Adipose tissue (tissue), 3 donors: ENCODE data around the gene MVD. TPM values are rescaled to one million over a fixed set of nuclear protein-coding genes. Genes with fewer than 3 reads are reported as not detected.

ENCODE experiments used
- H3K27ac ChIP-seq: one replicate; pipeline ENCODE4 v1.5.1; 2013; ENCODE audit warnings: low read depth, low read length
- WGBS, 3 donors: extraction: QIAGEN DNeasy Blood & Tissue Kit; methylation state at CpG; one replicate each; pipeline ENCODE4 v1.1.7; 2013; 5-methylcytosine and 5-hydroxymethylcytosine counted together
- polyA plus RNA-seq, 3 donors: library from polyadenylated mRNA; stranded (reverse); fragments of 200-250 nt; gene quantifications; one replicate each; pipeline ENCODE4 v1.2.3, GENCODE V29; 2013
- donor health status: healthy with polysubstance abuse.
- donor health status: Bipolar disorder and iron deficiency.
- donor health status: healthy.

MVD gene
- polyA plus RNA-seq, 3 donors = 22.6 to 34.5 (median 31.2) TPM

GRCh38 chr16:88634994-88635670 lies 27.8 kb downstream of the MVD start:
- H3K27ac ChIP-seq = no peak overlapping the region
- WGBS, 3 donors = 36 to 75% (median 39%) methylated on average over 27 to 28 of the region's 28 CpGs

DNA sequence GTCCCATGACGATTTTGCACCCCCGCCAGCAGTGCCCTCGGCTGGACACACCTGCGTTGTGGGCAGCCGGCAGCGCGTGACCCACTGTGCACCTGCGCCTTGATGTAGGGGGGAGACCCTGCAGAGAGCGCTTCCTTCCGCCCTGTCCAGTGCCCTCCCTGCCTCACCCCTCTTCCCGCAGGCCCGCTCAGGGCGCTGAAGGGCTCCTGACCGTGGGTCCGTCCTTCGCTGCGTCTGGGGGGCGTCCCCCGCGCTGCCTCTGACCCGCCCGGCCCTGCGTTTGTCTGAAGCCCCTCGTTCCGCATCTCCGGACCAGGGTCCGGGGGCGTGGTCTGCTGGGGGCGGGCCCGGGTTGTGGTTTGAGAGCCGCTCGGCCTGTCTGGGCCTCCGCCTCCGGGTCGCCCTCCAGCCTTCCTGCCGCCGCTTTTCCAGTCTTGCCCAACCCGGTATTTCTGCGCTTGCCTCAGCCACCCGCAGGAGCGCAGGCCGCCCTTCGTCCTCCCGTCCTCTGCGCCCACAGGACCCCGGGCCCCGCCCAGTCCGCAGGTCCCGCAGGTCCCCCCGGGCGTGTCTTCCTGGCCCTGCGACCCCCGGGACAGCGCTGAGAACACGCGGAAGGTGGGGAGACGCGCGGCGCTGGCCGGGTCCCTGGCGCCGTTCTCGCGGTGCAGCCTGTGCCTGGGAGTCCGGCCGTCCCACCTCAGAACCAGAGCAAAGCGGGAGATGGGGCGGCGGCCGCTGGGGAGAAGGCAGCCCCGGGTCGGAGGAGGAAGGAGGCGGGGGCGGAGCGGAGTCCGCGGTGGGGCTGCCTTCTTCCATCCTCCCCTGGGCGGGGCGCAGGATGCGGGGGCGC lies 28.5 kb downstream of the MVD start:
- H3K27ac ChIP-seq = no peak overlapping the region
- WGBS, 3 donors = 5 to 34% (median 9%) methylated on average over 70 to 81 of the region's 82 CpGs

DNA sequence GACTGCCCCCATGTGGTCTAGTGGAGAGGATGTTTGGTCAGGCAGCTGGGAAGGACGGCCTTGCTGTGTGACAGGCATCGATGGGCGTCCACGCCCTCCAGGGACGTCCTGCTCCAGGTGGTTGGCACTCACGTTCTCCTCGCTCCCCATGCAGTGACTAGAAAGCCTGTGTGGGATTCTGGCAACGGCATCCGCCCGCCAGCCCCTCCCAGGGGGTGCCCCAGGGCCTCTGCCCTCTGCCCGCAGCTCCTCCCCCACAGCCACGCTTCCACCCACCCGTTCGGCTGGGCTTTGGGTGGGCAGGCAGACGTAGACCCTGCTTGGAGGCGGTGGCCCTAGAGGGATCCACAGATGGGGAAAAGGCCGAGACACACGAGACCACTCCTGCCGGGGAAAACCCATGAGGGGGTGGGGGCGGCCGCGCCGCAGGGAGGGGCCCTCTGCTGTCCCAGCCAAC lies 29.2 kb downstream of the MVD start:
- no peak overlapping the region for H3K27ac ChIP-seq
- WGBS, 3 donors = 30 to 52% (median 33%) methylated on average over 19 to 23 of the region's 23 CpGs

GRCh38 chr16:88632587-88632930 lies 30.3 kb downstream of the MVD start:
- H3K27ac ChIP-seq = no peak overlapping the region
- 93 to 96% (median 95%) methylated on average over 11 of the region's 11 CpGs for WGBS, 3 donors

DNA sequence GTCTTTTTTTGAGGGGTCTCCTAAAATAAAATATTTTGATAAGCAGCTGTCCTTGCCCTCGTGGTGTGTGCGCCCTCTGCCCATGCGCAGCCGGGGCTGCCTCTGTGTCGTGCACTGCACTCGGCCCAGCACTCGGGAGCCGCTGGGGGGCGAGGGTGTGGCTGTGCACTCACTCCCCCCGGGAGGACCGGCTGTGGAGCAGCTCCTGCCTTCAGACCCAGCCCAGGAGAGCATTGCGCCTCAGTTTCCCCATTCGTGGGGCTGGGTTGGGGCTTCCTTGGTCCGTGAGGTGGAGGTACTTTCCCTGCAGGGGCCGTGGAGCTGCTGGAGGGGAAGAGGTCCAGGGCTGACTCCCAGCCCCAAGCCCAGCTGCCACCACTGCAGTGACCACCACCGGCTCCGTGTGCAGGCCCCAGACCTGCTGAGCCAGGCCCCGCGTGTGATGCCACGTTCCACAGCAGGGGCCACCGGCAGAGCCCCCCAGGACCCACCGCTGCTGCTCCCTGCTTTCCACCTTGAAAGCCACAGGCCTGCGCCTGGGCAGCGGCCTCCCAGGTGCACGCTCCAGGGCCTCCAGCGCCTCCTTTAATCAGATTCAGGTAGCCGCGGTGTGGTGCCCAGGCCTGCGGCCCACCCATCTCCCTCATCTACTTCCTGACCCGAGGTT lies 30.8 kb downstream of the MVD start:
- WGBS, 3 donors = 89 to 93% (median 90%) methylated on average over 30 of the region's 30 CpGs
- no peak overlapping the region for H3K27ac ChIP-seq

DNA sequence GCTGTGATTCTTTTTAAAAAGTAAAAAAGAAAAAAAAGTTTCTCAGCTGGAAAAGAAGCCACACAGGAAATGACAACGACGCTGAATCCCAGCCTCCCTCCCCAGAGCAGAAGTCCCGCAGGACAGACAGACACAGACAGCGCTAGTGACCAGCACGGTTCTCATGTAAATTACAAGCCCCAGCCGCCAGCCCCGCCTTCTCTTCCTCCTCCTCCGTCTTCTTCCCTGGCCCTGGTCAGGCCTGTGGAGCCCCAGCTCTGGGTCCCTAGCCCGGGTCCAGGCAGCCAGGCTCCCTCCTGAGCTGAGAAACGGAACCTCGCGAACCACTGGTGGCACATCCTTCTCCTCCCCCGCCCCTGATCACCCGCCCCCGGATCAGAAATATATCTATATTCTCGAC lies 31.5 kb downstream of the MVD start:
- WGBS, 3 donors = 69 to 84% (median 70%) methylated on average over 16 of the region's 16 CpGs
- H3K27ac ChIP-seq = no peak overlapping the region

- H3K27ac ChIP-seq = no peak overlapping the region
- 89 to 92% (median 91%) methylated on average over 23 of the region's 23 CpGs for WGBS, 3 donors
Observed at GRCh38 chr16:88630941-88631340, 31.9 kb downstream of the MVD start.

- no peak overlapping the region for H3K27ac ChIP-seq
- WGBS, 3 donors = 89 to 95% (median 90%) methylated on average over 11 to 12 of the region's 12 CpGs
Observed at GRCh38 chr16:88630433-88630832, 32.5 kb downstream of the MVD start.

DNA sequence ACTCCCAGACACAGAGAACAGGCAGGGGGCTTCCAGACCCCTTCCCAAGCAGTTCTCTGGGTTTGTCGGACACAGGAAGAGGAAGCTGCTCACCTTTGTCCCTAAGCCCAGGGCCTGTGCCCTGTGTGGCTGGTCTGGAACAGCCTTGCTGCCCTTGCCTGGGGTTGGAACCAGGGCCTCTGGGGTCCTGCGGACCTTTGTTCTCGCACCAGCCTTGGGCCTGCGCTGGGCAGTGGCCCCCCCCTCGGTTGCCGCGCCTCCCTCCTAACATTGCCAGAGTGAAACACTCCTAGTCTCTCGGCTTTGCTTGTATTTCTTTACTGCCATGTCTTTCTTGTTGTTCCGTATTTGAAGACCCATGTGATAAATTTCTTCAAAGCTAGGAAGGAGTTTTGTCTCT lies 33.1 kb downstream of the MVD start:
- H3K27ac ChIP-seq = no peak overlapping the region

GRCh38 chr16:88628512-88628974 lies 34.3 kb downstream of the MVD start:
- no peak overlapping the region for H3K27ac ChIP-seq
- WGBS, 3 donors = 61 to 73% (median 64%) methylated on average over 12 of the region's 12 CpGs

More for the DNA sequence above, 33.1 kb downstream of the MVD start:
- 83 to 88% (median 85%) methylated on average over 9 of the region's 9 CpGs for WGBS, 3 donors

GRCh38 chr16:88627531-88628411 lies 35.1 kb downstream of the MVD start:
- H3K27ac ChIP-seq = no peak overlapping the region
- 91 to 95% (median 93%) methylated on average over 27 of the region's 27 CpGs for WGBS, 3 donors

DNA sequence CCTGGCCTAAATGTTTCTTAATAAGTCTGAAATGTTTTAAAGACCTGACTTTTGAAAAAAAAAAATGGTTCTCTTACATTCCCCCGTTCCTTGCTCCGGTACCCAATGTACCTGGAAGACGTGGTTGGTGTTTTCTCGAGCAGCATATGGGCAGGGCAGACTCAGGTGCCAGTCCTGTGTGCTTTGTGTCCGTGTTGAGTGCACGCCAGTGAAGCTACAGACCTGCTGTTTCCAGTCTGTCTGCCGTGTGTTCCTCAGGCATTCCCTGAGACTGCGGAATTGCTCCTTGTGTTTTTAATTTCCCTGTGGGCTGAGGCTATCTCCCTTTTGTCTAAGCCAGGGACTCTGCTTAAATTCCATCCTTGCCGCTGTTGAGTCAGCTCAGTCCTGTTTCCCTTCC lies 36.2 kb downstream of the MVD start:
- 93 to 95% (median 95%) methylated on average over 9 of the region's 9 CpGs for WGBS, 3 donors

GRCh38 chr16:88624977-88625576 lies 37.8 kb downstream of the MVD start:
- no peak overlapping the region for H3K27ac ChIP-seq
- 83 to 89% (median 89%) methylated on average over 17 of the region's 17 CpGs for WGBS, 3 donors

More for the DNA sequence above, 36.2 kb downstream of the MVD start:
- H3K27ac ChIP-seq = no peak overlapping the region

GRCh38 chr16:88624481-88624880 lies 38.4 kb downstream of the MVD start:
- 94 to 96% (median 95%) methylated on average over 18 of the region's 18 CpGs for WGBS, 3 donors
- H3K27ac ChIP-seq = no peak overlapping the region

DNA sequence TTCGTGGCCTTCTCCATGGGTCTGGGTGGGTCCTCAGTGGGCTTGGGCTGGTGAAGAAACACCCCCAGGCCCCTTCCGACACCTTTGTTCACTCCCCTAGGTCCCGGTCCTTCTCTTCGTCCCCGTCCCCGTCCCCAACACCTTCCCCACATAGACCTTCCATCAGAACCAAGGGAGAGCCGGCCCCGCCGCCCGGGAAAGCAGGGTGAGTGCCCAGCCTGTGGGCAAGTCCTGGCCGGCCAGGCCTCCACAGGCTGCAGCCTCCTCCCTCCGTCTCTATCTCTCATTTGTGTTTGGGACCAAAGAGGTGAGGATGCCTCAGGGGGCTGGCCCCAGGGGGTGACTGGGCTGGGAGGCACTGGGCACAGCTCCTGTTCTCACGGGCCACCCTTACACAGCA lies 39.0 kb downstream of the MVD start:
- no peak overlapping the region for H3K27ac ChIP-seq
- 93 to 96% (median 94%) methylated on average over 13 of the region's 13 CpGs for WGBS, 3 donors

DNA sequence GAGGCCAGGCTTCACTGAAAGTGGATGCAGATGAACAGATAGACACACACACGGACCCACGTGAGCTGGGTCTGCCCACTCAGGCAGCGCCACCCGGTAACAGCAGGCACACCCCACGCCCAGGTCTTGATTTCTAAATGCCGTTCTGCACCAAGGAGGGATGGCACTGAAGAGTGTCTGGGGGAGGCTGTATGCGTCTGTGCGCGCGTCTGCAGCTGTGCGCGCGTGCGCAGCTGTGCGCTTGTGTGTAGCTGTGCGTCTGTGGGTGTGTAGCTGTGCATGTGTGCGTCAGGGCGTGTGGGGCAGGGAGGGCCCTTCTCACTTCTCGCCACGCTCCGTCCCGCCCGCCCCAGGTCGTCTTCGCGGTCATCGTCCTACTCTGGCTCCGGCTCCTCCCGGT lies 40.0 kb downstream of the MVD start:
- no peak overlapping the region for H3K27ac ChIP-seq
- 95 to 98% (median 96%) methylated on average over 29 of the region's 29 CpGs for WGBS, 3 donors

DNA sequence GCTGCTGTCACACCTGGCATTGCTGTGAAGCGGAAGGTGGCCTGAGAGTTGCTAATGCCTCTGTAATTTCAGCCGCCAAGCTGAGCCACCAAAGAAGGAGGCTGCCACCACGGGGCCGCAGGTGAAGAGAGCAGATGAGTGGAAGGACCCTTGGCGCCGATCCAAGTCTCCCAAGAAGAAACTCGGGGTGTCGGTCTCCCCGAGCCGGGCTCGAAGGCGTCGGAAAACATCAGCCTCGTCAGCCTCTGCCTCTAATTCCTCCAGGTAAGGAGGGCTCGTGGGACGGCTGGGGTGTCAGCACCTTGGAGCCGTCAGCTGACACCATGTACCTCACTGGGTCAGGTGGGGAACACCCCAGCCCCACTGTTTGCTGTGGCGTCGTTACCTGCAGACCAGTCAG lies 40.8 kb downstream of the MVD start:
- 88 to 93% (median 89%) methylated on average over 19 of the region's 19 CpGs for WGBS, 3 donors
- no peak overlapping the region for H3K27ac ChIP-seq
